ENCODE results near the gene USP6. TPM values are rescaled to one million over a fixed set of nuclear protein-coding genes. Genes with fewer than 3 reads are reported as not detected.
"Not testable (repeated sequence)": the region's sequence is repeated elsewhere in the genome, so short reads cannot be mapped to it uniquely, and the experiment has no call there.

The USP6 gene
- total and polyA plus RNA-seq, 10 of the 15 experiments (the other 5 are each of a cell fraction or from before 2014, with no cell fraction given): under 0.01 to 0.39 (median 0.10) TPM; not detected in 2

DNA sequence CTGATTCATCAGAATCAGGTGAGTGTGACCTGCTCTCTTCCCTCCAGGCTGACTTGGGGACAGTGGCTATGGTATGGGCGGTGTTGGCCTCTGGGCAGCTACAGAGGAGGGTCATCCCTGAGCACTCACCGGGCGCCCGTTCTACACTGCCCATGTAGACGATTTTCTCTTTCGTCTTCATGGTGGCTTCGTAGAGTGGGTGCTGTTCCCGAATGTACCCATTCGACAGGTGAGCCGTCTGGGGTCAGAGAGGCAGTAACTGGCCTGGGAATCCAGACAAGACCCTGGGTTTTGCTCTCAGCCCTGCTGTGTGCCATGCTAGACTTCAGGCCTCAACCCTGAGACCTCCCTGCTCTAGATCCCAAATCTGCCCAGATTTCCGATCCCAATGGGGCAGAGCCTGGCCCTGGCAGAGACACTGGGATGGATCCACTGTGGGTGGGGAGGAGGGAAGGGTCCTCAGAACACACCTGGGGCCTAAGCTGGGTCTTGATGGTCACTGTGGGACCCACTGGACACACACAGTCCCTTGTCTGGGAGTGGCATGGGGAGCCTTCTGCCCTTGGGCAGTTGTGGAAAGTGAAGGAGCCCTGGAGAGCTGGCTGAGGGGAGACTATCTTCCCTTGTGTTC lies 13.2 kb downstream of the USP6 start:
- H3K36me3 ChIP-seq (ENCODE audit: control insufficient read depth in 2 of 2, insufficient read depth in 2 of 2, low read length in 1 of 2): no peaks in the 10 kb centered on the region
- H3K4me3 ChIP-seq: no peak overlapping the region
- in situ Hi-C loops (cut with MboI): no loop called here
- no peaks in the 10 kb centered on the region for H4K20me1 ChIP-seq (ENCODE audit: control insufficient read depth, insufficient read depth)
- H3K79me2 ChIP-seq (ENCODE audit: control insufficient read depth, insufficient read depth, low read length): no peaks in the 10 kb centered on the region
- no peak overlapping the region for H3K27ac ChIP-seq (ENCODE audit: control insufficient read depth, insufficient read depth)
- intact Hi-C loops (cut with micrococcal nuclease; ENCODE audit: unreplicated experiment): no loop called here
- SMC1A ChIA-PET (ENCODE audit: uncharacterized antibody, unreplicated experiment): no interaction called here
- POLR2A ChIA-PET: no interaction called here
- ATAC-seq (no peak), FAIRE-seq (no peak), DNase-seq (ENCODE audit: low read depth, low spot score) (no peak)
- TF ChIP-seq, protein P1, sequence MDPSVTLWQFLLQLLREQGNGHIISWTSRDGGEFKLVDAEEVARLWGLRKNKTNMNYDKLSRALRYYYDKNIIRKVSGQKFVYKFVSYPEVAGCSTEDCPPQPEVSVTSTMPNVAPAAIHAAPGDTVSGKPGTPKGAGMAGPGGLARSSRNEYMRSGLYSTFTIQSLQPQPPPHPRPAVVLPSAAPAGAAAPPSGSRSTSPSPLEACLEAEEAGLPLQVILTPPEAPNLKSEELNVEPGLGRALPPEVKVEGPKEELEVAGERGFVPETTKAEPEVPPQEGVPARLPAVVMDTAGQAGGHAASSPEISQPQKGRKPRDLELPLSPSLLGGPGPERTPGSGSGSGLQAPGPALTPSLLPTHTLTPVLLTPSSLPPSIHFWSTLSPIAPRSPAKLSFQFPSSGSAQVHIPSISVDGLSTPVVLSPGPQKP (IDR thresholded peaks at IDR 0.05; ENCODE audit: low read depth, low read length): no peak
- TF ChIP-seq KLF5 (IDR thresholded peaks at IDR 0.05; ENCODE audit: partially characterized antibody) (no peak), CHD4 (IDR thresholded peaks at IDR 0.05) (no peak), CBX3 (IDR thresholded peaks at IDR 0.05; ENCODE audit: borderline replicate concordance, low read depth) (no peak), TCF3 (IDR thresholded peaks at IDR 0.05; ENCODE audit: borderline replicate concordance, insufficient read depth, low read depth, low read length) (no peak), POLR2AphosphoS2 (IDR thresholded peaks at IDR 0.05; ENCODE audit: low read depth, low read length) (no peak), SMAD1 (IDR thresholded peaks at IDR 0.05; ENCODE audit: low read depth, partially characterized antibody) (no peak)
- no peak overlapping the region for H2AFZ ChIP-seq (ENCODE audit: control insufficient read depth, low read depth, low read length)
- CTCF ChIA-PET: no interaction called here
- no peaks in the 10 kb centered on the region for H3K9me3 ChIP-seq (replicated peaks; ENCODE audit: control insufficient read depth, insufficient read depth, low read length)
- H3K4me2 ChIP-seq (ENCODE audit: control insufficient read depth, insufficient read depth): no peak overlapping the region
- 55% methylated on average over 11 of the region's 11 CpGs for WGBS (ENCODE audit: insufficient coverage, insufficient replicate concordance, low lambda C conversion rate, missing lambda C conversion rate)
- H3K9ac ChIP-seq (ENCODE audit: control insufficient read depth, insufficient read depth, low read length): no peak overlapping the region
- RAD21 ChIA-PET (ENCODE audit: unreplicated experiment): no interaction called here
- H3K27me3 ChIP-seq (replicated peaks in 1 of 2; ENCODE audit: control insufficient read depth in 2 of 2, insufficient read depth in 2 of 2, low read length in 1 of 2): no peaks in the 10 kb centered on the region
- H3K4me1 ChIP-seq (ENCODE audit: control insufficient read depth, insufficient read depth, low read length): no peaks in the 10 kb centered on the region
- BruUV-seq (replicated peaks): no TSS peak

DNA sequence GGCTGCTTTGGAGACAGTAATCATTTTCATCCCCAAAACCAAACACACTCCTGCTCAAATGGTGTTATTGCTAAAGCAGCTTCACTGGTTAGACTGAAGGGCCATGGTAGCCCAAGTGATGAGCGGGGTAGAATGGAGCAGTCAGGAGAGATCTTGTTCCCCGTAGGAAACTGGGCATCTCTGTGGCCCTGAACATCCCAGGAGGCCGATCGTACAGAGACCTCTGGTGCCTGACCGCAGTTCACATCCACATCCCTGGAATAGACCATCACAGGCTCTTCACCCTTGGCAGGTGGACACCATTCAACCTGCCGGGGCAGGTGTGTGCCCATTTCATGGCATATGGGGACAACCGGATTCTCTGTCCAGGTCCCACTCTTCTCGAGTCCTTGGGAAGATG lies 13.9 kb downstream of the USP6 start:
- BruUV-seq (replicated peaks); H2AFZ ChIP-seq (ENCODE audit: control insufficient read depth, low read depth, low read length); RAD21 ChIA-PET (ENCODE audit: unreplicated experiment); H3K36me3 ChIP-seq (ENCODE audit: control insufficient read depth in 2 of 2, insufficient read depth in 2 of 2, low read length in 1 of 2); H3K9me3 ChIP-seq (replicated peaks; ENCODE audit: control insufficient read depth, insufficient read depth, low read length); H3K4me1 ChIP-seq (ENCODE audit: control insufficient read depth, insufficient read depth, low read length); SMC1A ChIA-PET (ENCODE audit: uncharacterized antibody, unreplicated experiment); H3K79me2 ChIP-seq (ENCODE audit: control insufficient read depth, insufficient read depth, low read length); H4K20me1 ChIP-seq (ENCODE audit: control insufficient read depth, insufficient read depth); ATAC-seq; FAIRE-seq; intact Hi-C loops (cut with micrococcal nuclease; ENCODE audit: unreplicated experiment); H3K9ac ChIP-seq (ENCODE audit: control insufficient read depth, insufficient read depth, low read length); H3K4me3 ChIP-seq; H3K4me2 ChIP-seq (ENCODE audit: control insufficient read depth, insufficient read depth); H3K27me3 ChIP-seq (replicated peaks in 1 of 2; ENCODE audit: control insufficient read depth in 2 of 2, insufficient read depth in 2 of 2, low read length in 1 of 2); DNase-seq (ENCODE audit: low read depth, low spot score); POLR2A ChIA-PET; in situ Hi-C loops (cut with MboI); CTCF ChIA-PET; H3K27ac ChIP-seq (ENCODE audit: control insufficient read depth, insufficient read depth): not testable (repeated sequence)
- 59% methylated on average over 8 of the region's 8 CpGs for WGBS (ENCODE audit: insufficient coverage, insufficient replicate concordance, low lambda C conversion rate, missing lambda C conversion rate)

DNA sequence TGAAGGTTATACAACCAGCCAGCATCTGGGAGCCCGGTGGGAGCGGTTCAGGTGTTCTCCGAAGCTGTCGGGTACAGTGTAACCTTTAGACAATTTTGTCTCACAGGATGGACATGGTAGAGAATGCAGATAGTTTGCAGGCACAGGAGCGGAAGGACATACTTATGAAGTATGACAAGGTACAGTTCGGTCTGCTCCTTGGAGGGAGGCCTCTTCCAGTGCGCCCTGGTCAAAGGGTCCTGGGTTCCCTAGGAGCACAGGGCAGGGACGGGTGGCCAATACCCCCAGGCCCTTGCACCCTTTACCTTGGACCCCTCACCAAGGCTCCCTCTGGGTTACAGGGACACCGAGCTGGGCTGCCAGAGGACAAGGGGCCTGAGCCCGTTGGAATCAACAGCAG lies 14.4 kb downstream of the USP6 start:
- H3K36me3 ChIP-seq (ENCODE audit: control insufficient read depth in 2 of 2, insufficient read depth in 2 of 2, low read length in 1 of 2); H3K27me3 ChIP-seq (replicated peaks in 1 of 2; ENCODE audit: control insufficient read depth in 2 of 2, insufficient read depth in 2 of 2, low read length in 1 of 2); H4K20me1 ChIP-seq (ENCODE audit: control insufficient read depth, insufficient read depth); H3K4me1 ChIP-seq (ENCODE audit: control insufficient read depth, insufficient read depth, low read length); H2AFZ ChIP-seq (ENCODE audit: control insufficient read depth, low read depth, low read length); CTCF ChIA-PET; DNase-seq (ENCODE audit: low read depth, low spot score); H3K9ac ChIP-seq (ENCODE audit: control insufficient read depth, insufficient read depth, low read length); POLR2A ChIA-PET; FAIRE-seq; SMC1A ChIA-PET (ENCODE audit: uncharacterized antibody, unreplicated experiment); H3K4me2 ChIP-seq (ENCODE audit: control insufficient read depth, insufficient read depth); in situ Hi-C loops (cut with MboI); H3K9me3 ChIP-seq (replicated peaks; ENCODE audit: control insufficient read depth, insufficient read depth, low read length); ATAC-seq; H3K79me2 ChIP-seq (ENCODE audit: control insufficient read depth, insufficient read depth, low read length); intact Hi-C loops (cut with micrococcal nuclease; ENCODE audit: unreplicated experiment); BruUV-seq (replicated peaks); H3K4me3 ChIP-seq; RAD21 ChIA-PET (ENCODE audit: unreplicated experiment); H3K27ac ChIP-seq (ENCODE audit: control insufficient read depth, insufficient read depth): not testable (repeated sequence)
- WGBS (ENCODE audit: insufficient coverage, insufficient replicate concordance, low lambda C conversion rate, missing lambda C conversion rate): 64% methylated on average over 10 of the region's 10 CpGs

Measured in GM12878 (cell line).